ENCODE data around the gene COTL1.
A peak's percentile ranks its signal among the peaks of the same experiment; 100 is the strongest.

Gene COTL1

GRCh38 chr16:84595052-84595481, 22.8 kb downstream of the COTL1 start:
- DNase-seq, result no peak

GRCh38 chr16:84594725-84595038, 23.2 kb downstream of the COTL1 start:
- DNase-seq, result no peak

GRCh38 chr16:84593825-84594724, 23.8 kb downstream of the COTL1 start:
- DNase-seq, result peak; percentile 41

GRCh38 chr16:84592718-84593117, 25.2 kb downstream of the COTL1 start:
- no peak for DNase-seq

- no peak for DNase-seq
Observed at GRCh38 chr16:84589975-84590719, 27.7 kb downstream of the COTL1 start.

- DNase-seq, result no peak
Observed at GRCh38 chr16:84588991-84589390, 28.9 kb downstream of the COTL1 start.

- no peak for DNase-seq
Observed at GRCh38 chr16:84585886-84586285, 32.0 kb downstream of the COTL1 start.

- DNase-seq, result no peak
Observed at GRCh38 chr16:84585467-84585866, 32.4 kb downstream of the COTL1 start.

- DNase-seq, result no peak
Observed at GRCh38 chr16:84584678-84585077, 33.2 kb downstream of the COTL1 start.

GRCh38 chr16:84583995-84584394, 33.9 kb downstream of the COTL1 start:
- DNase-seq, result no peak

- DNase-seq, result no peak
Observed at GRCh38 chr16:84582958-84583516, 34.8 kb downstream of the COTL1 start.

- no peak for DNase-seq
Observed at GRCh38 chr16:84581158-84581557, 36.7 kb downstream of the COTL1 start.

- no peak for DNase-seq
Observed at GRCh38 chr16:84579936-84580335, 37.9 kb downstream of the COTL1 start.

- no peak for DNase-seq
Observed at GRCh38 chr16:84578538-84579126, 39.2 kb downstream of the COTL1 start.

- DNase-seq, result no peak
Observed at GRCh38 chr16:84577034-84577803, 40.7 kb downstream of the COTL1 start.

- DNase-seq, result no peak
Observed at GRCh38 chr16:84575914-84576313, 42.0 kb downstream of the COTL1 start.

GRCh38 chr16:84574191-84574590, 43.7 kb downstream of the COTL1 start:
- no peak for DNase-seq

GRCh38 chr16:84572096-84572495, 45.8 kb downstream of the COTL1 start:
- no peak for DNase-seq

- DNase-seq, result no peak
Observed at GRCh38 chr16:84571506-84571905, 46.4 kb downstream of the COTL1 start.

- DNase-seq, result no peak
Observed at GRCh38 chr16:84570739-84571403, 47.0 kb downstream of the COTL1 start.

GRCh38 chr16:84569382-84569987, 48.4 kb downstream of the COTL1 start:
- DNase-seq, result no peak

GRCh38 chr16:84568066-84568465, 49.8 kb downstream of the COTL1 start:
- no peak for DNase-seq

Data from effector CD8-positive, alpha-beta T cell (primary cell).